K562 (cell line): Measurements from ENCODE around the gene EPHB1. TPM values are rescaled to one million over a fixed set of nuclear protein-coding genes. Genes with fewer than 3 reads are reported as not detected.

Experiments used
- ATAC-seq: fragments of 200-7000 bp; cut with Tn5 transposase; 3 replicates; pipeline ENCODE4 v1.9.1; 2020; ENCODE audit warnings: moderate library complexity
- BruUV-seq: library from RNA; stranded (reverse); fragments of 400-500 nt; replicated peaks from 2 replicates; lab custom pipeline; 2021; lab: Mats Ljungman, UMichigan
- CTCF ChIA-PET: fragments of 300-600 bp; formaldehyde crosslinking; extraction: SDS; loops from one replicate; lab custom pipeline; 2021; ENCODE audit warnings: low intra/inter-chr PET ratio; lab: Yijun Ruan, JAX
- POLR2A ChIA-PET: fragments of 300-600, 350-650 bp; sonication (Branson Sonifier 250); formaldehyde crosslinking; extraction: SDS; loops from one replicate; lab custom pipeline; 2021; ENCODE audit warnings: antibody characterized with exemption, inconsistent platforms; lab: Yijun Ruan, JAX
- DNase-seq, 4 experiments: peaks; one replicate each; pipeline versions ENCODE4 v3.0.0 to v3.0.0-alpha.2; 2011 to 2018; ENCODE audit warnings: low spot score in 3 of 4, mixed read lengths in 3 of 4; ENCODE audit errors: extremely low read depth in 1 of 4
- FAIRE-seq: peaks from 2 replicates; lab custom pipeline; 2011; peaks lifted over from hg19 to GRCh38; lab: Jason Lieb, UNC
- H2AFZ ChIP-seq: 2 replicates; pipeline ENCODE4 v1.6.0; 2011; ENCODE audit warnings: low read depth, low read length, control low read depth, inconsistent platforms
- H3K27ac ChIP-seq: fragments of 200-600 bp; 3 replicates; pipeline ENCODE4 v1.8.0; 2011; ENCODE audit warnings: low read depth, mild to moderate bottlenecking, control low read depth, inconsistent platforms, low read length, moderate library complexity, mixed read lengths; ENCODE audit errors: extremely low read depth
- H3K27me3 ChIP-seq, 2 experiments: fragments of 300-600 bp in 1 of 2; 2 replicates in 1 of 2; 3 replicates in 1 of 2; pipeline versions ENCODE4 v1.6.0 to v1.8.0; 2011; ENCODE audit warnings: inconsistent platforms in 2 of 2, low read length in 2 of 2, mild to moderate bottlenecking in 1 of 2, mixed read lengths in 1 of 2, moderate library complexity in 1 of 2; ENCODE audit not compliant: control insufficient read depth in 2 of 2, insufficient read depth in 2 of 2
- H3K36me3 ChIP-seq: fragments of 300-600 bp; 3 replicates; pipeline ENCODE4 v1.8.0; 2011; ENCODE audit warnings: mild to moderate bottlenecking, low read length, inconsistent platforms; ENCODE audit not compliant: control insufficient read depth, insufficient read depth
- H3K4me1 ChIP-seq, 2 experiments: fragments of 200-600 bp in 1 of 2; replicated peaks in 1 of 2; 2 replicates in 1 of 2; 3 replicates in 1 of 2; pipeline versions ENCODE4 v1.5.1 to v1.8.0; 2011; ENCODE audit warnings: inconsistent platforms in 2 of 2, low read length in 2 of 2, mild to moderate bottlenecking in 1 of 2, mixed read lengths in 1 of 2, moderate library complexity in 1 of 2; ENCODE audit not compliant: control insufficient read depth in 2 of 2, insufficient read depth in 2 of 2
- H3K4me2 ChIP-seq: 2 replicates; pipeline ENCODE4 v1.6.1; 2011; ENCODE audit warnings: low read length, control low read depth, inconsistent platforms, mixed read lengths; ENCODE audit not compliant: insufficient read depth
- H3K4me3 ChIP-seq: fragments of 200-600 bp; sonication (generic), shearing (Covaris generic); 2 replicates; pipeline ENCODE4 v1.5.1; 2016; ENCODE audit warnings: control low read depth, inconsistent platforms
- H3K79me2 ChIP-seq: fragments of 200-600 bp; 3 replicates; pipeline ENCODE4 v1.8.0; 2011; ENCODE audit warnings: low read length, inconsistent platforms; ENCODE audit not compliant: control insufficient read depth, insufficient read depth
- H3K9ac ChIP-seq, 2 experiments: 2 replicates each; pipeline versions ENCODE4 v1.6.0 to v1.6.1; 2011; ENCODE audit warnings: low read depth in 2 of 2, low read length in 2 of 2, control low read depth in 1 of 2, inconsistent platforms in 1 of 2, mild to moderate bottlenecking in 1 of 2, mixed read lengths in 1 of 2; ENCODE audit not compliant: insufficient read depth in 1 of 2
- H3K9me1 ChIP-seq: one replicate; pipeline ENCODE4 v1.6.0; 2011; ENCODE audit warnings: inconsistent platforms, mild to moderate bottlenecking, low read length, moderate library complexity; ENCODE audit not compliant: control insufficient read depth, insufficient read depth
- H3K9me3 ChIP-seq: replicated peaks from 2 replicates; pipeline ENCODE4 v1.5.1; 2011; ENCODE audit warnings: low read depth, low read length, inconsistent platforms; ENCODE audit not compliant: control insufficient read depth, insufficient read depth
- H4K20me1 ChIP-seq: replicated peaks from 2 replicates; pipeline ENCODE4 v1.6.1; 2011; ENCODE audit warnings: low read length, inconsistent platforms, mixed read lengths; ENCODE audit not compliant: control insufficient read depth, insufficient read depth
- BCOR ChIP-seq: fragments of 450-650 bp; IDR thresholded peaks from 2 replicates; pipeline ENCODE4 v1.6.1; 2016
- BRCA1 ChIP-seq, 2 experiments: fragments of 450-650 bp in 1 of 2; sonication (generic) in 1 of 2; formaldehyde crosslinking in 1 of 2; IDR thresholded peaks; 2 replicates each; pipeline versions ENCODE4 v1.5.0 to v1.6.1; 2017 to 2020; ENCODE audit warnings: mild to moderate bottlenecking in 1 of 2, missing genetic modification reagents in 1 of 2
- ETS2 ChIP-seq: IDR thresholded peaks from 2 replicates; pipeline ENCODE4 v1.6.1; 2016; ENCODE audit warnings: borderline replicate concordance, missing genetic modification characterization, mild to moderate bottlenecking, moderate library complexity, missing compliant biosample characterization; ENCODE audit not compliant: poor library complexity, severe bottlenecking
- GABPB1 ChIP-seq: sonication (generic); formaldehyde crosslinking; IDR thresholded peaks from 2 replicates; pipeline ENCODE4 v1.8.0; 2022; ENCODE audit warnings: mild to moderate bottlenecking, missing genetic modification reagents
- KLF10 ChIP-seq: fragments of 250-450 bp; sonication (Bioruptor Pico); IDR thresholded peaks from 2 replicates; pipeline ENCODE4 v1.6.1; 2021; ENCODE audit warnings: matching md5 sums
- MCM7 ChIP-seq, 2 experiments: fragments of 450-650 bp; IDR thresholded peaks; 2 replicates each; pipeline ENCODE4 v1.6.1; 2016 to 2018
- NR4A1 ChIP-seq, 2 experiments: fragments of 250-450 bp in 1 of 2; fragments of 450-650 bp in 1 of 2; sonication (Bioruptor Pico) in 1 of 2; IDR thresholded peaks; 2 replicates each; pipeline versions ENCODE4 v1.4.0 to v1.6.1; 2016 to 2020; ENCODE audit warnings: mild to moderate bottlenecking in 2 of 2, missing compliant biosample characterization in 1 of 2, missing genetic modification characterization in 1 of 2, moderate library complexity in 1 of 2
- ZNF274 ChIP-seq: IDR thresholded peaks from 2 replicates; pipeline ENCODE4 v1.6.1; 2011; ENCODE audit warnings: low read depth, mild to moderate bottlenecking, low read length, moderate library complexity, borderline replicate concordance
- WGBS: fragments of 100-300 bp; shearing (Covaris generic); methylation state at CpG from one replicate; pipeline ENCODE4 v1.1.6; 2016; ENCODE audit warnings: low coverage, mixed read lengths; ENCODE audit not compliant: insufficient coverage; ENCODE audit errors: missing lambda C conversion rate; 5-methylcytosine and 5-hydroxymethylcytosine counted together
- in situ Hi-C: fragments of 300-500 bp; cut with MboI; formaldehyde crosslinking; loops from 4 replicates; pipeline ENCODE4 v1.15.0; 2018; ENCODE audit warnings: inconsistent platforms, mixed read lengths
- intact Hi-C: fragments of 100-400 bp; cut with micrococcal nuclease; formaldehyde crosslinking; loops from 2 replicates; pipeline ENCODE4 v1.14.2; 2022
- polyA plus RNA-seq, 8 experiments: library from polyadenylated mRNA; depleted of rRNA in 4 of 8; stranded (reverse) in 5 of 8; unstranded in 3 of 8; fragments of >200 nt; fragmentation: Nextera tagmentation in 2 of 8; fragmentation: Illumina TruSeq in 1 of 8; extraction: Ambion mirVana in 2 of 8; extraction: Trizol in 1 of 8; gene quantifications; 2 replicates each; pipeline versions ENCODE4 v1.2.1 to v1.2.3, GENCODE V29; 2011 to 2014; ENCODE audit warnings: inconsistent platforms in 1 of 8, missing spikeins in 1 of 8
- total RNA-seq, 7 experiments: library from RNA; depleted of rRNA in 6 of 7; stranded (reverse); fragments of >200 nt in 6 of 7; fragmentation: Illumina TruSeq in 2 of 7; extraction: Trizol in 2 of 7; gene quantifications; 2 replicates each; pipeline versions ENCODE4 v1.2.1 to v1.2.3, GENCODE V29; 2011 to 2021; ENCODE audit warnings: low replicate concordance in 1 of 7
- TF ChIP-seq, protein P1 (sequence below), 2 experiments: fragments of 450-650 bp; conservative IDR thresholded peaks; 2 replicates each; pipeline ENCODE4 v1.6.1; 2017; ENCODE audit warnings: mild to moderate bottlenecking in 2 of 2, moderate library complexity in 2 of 2
- TF ChIP-seq, protein P2 (sequence below): sonication (generic); formaldehyde crosslinking; IDR thresholded peaks from 2 replicates; pipeline ENCODE4 v1.4.0; 2020; ENCODE audit warnings: mild to moderate bottlenecking, missing genetic modification reagents
- TF ChIP-seq, protein P3 (sequence below): fragments of 250-450 bp; sonication (Bioruptor Pico); IDR thresholded peaks from 2 replicates; pipeline ENCODE4 v1.5.0; 2022; ENCODE audit warnings: mild to moderate bottlenecking
- TF ChIP-seq, protein P4 (sequence below): fragments of 450-650 bp; IDR thresholded peaks from one replicate; pipeline ENCODE4 v1.6.1; 2018; ENCODE audit warnings: mild to moderate bottlenecking, moderate library complexity; ENCODE audit not compliant: partially characterized antibody

The EPHB1 gene
- total and polyA plus RNA-seq, 9 of the 15 experiments (the other 6 are each of a cell fraction or from before 2014, with no cell fraction given), result 0.29 TPM; not detected in 8

DNA sequence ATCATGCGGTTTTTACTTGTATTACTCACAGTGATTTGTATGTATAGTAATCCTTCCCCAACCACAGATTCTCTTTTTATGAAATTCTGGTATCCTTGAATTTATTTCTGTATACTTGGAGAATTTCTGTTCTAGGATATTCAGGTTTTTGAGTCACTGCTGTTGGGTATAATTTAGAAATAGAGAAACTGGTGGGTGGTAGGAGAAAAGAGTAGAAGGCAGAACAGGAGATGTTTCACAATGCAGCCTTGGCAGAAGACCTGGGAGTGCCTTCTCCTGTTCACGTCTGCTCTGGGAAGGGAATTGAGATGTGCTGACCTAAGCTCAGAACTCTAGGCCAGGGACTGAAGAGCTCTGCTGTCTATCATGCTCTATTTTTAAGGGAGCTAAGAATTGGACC lies 193.6 kb downstream of the EPHB1 start:
- no peak overlapping the region for H3K4me2 ChIP-seq
- ATAC-seq, result no peak
- H3K27me3 ChIP-seq, result no peaks in the 10 kb centered on the region
- no peaks in the 10 kb centered on the region for H3K36me3 ChIP-seq
- H3K9me1 ChIP-seq, result no peaks in the 10 kb centered on the region
- no peak for DNase-seq
- no peaks in the 10 kb centered on the region for H4K20me1 ChIP-seq
- BruUV-seq, result no TSS peak
- in situ Hi-C loops, result no loop called here
- H3K9me3 ChIP-seq, result no peaks in the 10 kb centered on the region
- H3K9ac ChIP-seq, result no peak overlapping the region
- no peak for FAIRE-seq
- no peak overlapping the region for H3K27ac ChIP-seq
- CTCF ChIA-PET, result no interaction called here
- H3K79me2 ChIP-seq, result no peaks in the 10 kb centered on the region
- no peak overlapping the region for H2AFZ ChIP-seq
- POLR2A ChIA-PET, result no interaction called here
- intact Hi-C loops, result no loop called here
- H3K4me1 ChIP-seq, result no peaks in the 10 kb centered on the region
- 0% methylated on average over 2 of the region's 2 CpGs for WGBS
- no peak overlapping the region for H3K4me3 ChIP-seq
- no peak for TF ChIP-seq ZNF274
- TF ChIP-seq, protein P1, sequence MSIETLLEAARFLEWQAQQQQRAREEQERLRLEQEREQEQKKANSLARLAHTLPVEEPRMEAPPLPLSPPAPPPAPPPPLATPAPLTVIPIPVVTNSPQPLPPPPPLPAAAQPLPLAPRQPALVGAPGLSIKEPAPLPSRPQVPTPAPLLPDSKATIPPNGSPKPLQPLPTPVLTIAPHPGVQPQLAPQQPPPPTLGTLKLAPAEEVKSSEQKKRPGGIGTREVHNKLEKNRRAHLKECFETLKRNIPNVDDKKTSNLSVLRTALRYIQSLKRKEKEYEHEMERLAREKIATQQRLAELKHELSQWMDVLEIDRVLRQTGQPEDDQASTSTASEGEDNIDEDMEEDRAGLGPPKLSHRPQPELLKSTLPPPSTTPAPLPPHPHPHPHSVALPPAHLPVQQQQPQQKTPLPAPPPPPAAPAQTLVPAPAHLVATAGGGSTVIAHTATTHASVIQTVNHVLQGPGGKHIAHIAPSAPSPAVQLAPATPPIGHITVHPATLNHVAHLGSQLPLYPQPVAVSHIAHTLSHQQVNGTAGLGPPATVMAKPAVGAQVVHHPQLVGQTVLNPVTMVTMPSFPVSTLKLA (conservative IDR thresholded peaks at IDR 0.05), result no peak
- TF ChIP-seq ETS2 (tag), result no peak
- no peak for TF ChIP-seq MCM7 (IDR thresholded peaks at IDR 0.05)
- no peak for TF ChIP-seq NR4A1 (CRISPR knock-in tag; IDR thresholded peaks at IDR 0.05)
- no peak for TF ChIP-seq NR4A1 (tag; IDR thresholded peaks at IDR 0.05)
- TF ChIP-seq, protein P2, sequence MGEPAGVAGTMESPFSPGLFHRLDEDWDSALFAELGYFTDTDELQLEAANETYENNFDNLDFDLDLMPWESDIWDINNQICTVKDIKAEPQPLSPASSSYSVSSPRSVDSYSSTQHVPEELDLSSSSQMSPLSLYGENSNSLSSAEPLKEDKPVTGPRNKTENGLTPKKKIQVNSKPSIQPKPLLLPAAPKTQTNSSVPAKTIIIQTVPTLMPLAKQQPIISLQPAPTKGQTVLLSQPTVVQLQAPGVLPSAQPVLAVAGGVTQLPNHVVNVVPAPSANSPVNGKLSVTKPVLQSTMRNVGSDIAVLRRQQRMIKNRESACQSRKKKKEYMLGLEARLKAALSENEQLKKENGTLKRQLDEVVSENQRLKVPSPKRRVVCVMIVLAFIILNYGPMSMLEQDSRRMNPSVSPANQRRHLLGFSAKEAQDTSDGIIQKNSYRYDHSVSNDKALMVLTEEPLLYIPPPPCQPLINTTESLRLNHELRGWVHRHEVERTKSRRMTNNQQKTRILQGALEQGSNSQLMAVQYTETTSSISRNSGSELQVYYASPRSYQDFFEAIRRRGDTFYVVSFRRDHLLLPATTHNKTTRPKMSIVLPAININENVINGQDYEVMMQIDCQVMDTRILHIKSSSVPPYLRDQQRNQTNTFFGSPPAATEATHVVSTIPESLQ, result no peak
- no peak for TF ChIP-seq BCOR
- no peak for TF ChIP-seq BRCA1 (IDR thresholded peaks at IDR 0.05)
- TF ChIP-seq BRCA1 (CRISPR knock-in tag; IDR thresholded peaks at IDR 0.05), result no peak
- no peak for TF ChIP-seq GABPB1 (CRISPR knock-in tag)
- no peak for TF ChIP-seq KLF10 (CRISPR knock-in tag)
- TF ChIP-seq, protein P3, sequence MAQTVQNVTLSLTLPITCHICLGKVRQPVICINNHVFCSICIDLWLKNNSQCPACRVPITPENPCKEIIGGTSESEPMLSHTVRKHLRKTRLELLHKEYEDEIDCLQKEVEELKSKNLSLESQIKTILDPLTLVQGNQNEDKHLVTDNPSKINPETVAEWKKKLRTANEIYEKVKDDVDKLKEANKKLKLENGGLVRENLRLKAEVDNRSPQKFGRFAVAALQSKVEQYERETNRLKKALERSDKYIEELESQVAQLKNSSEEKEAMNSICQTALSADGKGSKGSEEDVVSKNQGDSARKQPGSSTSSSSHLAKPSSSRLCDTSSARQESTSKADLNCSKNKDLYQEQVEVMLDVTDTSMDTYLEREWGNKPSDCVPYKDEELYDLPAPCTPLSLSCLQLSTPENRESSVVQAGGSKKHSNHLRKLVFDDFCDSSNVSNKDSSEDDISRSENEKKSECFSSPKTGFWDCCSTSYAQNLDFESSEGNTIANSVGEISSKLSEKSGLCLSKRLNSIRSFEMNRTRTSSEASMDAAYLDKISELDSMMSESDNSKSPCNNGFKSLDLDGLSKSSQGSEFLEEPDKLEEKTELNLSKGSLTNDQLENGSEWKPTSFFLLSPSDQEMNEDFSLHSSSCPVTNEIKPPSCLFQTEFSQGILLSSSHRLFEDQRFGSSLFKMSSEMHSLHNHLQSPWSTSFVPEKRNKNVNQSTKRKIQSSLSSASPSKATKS (CRISPR knock-in tag), result no peak
- TF ChIP-seq, protein P4, sequence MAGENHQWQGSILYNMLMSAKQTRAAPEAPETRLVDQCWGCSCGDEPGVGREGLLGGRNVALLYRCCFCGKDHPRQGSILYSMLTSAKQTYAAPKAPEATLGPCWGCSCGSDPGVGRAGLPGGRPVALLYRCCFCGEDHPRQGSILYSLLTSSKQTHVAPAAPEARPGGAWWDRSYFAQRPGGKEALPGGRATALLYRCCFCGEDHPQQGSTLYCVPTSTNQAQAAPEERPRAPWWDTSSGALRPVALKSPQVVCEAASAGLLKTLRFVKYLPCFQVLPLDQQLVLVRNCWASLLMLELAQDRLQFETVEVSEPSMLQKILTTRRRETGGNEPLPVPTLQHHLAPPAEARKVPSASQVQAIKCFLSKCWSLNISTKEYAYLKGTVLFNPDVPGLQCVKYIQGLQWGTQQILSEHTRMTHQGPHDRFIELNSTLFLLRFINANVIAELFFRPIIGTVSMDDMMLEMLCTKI, result no peak
